Activated naive CD4-positive, alpha-beta T cell treated with Interleukin-2 at 50 U/mL for 16 hours (primary cell): Measurements from ENCODE around the gene STK4.

Experiments used
- DNase-seq: peaks from one replicate; pipeline ENCODE4 v3.0.0-alpha.2; 2020

STK4 gene

DNA sequence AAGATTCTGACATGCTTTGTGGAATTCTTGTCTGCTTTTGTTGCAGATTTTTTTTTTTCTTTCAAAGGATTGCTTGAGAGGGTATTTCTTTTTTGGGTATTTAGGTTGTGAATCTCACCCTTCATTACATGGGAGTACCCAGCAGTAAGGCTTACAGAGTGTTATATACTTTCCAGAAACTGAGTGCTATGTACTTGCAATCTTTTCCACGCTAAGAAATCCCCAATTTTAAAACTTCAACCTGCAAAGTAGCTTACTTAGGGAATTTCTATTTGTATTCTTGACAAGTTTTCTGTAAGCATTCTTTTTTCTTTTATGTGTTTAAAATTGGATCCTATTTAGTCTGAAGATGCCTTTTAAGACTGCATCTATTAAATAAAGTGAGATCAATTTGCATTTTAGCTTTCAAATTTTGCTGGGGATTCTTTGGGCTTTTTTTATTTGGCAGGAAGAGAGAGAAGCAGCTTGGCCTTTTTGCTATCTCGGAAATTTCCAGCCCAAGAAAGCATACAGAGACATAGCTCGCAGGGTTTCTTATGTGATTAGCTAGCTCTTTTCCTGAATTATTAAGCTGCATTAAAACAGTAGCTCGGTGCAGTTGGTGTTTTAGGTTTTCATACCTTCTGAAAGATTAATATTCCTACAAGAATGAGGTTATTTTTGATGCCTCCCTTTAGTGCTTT, 92.0 kb downstream of the STK4 start:
- no peak for DNase-seq

DNA sequence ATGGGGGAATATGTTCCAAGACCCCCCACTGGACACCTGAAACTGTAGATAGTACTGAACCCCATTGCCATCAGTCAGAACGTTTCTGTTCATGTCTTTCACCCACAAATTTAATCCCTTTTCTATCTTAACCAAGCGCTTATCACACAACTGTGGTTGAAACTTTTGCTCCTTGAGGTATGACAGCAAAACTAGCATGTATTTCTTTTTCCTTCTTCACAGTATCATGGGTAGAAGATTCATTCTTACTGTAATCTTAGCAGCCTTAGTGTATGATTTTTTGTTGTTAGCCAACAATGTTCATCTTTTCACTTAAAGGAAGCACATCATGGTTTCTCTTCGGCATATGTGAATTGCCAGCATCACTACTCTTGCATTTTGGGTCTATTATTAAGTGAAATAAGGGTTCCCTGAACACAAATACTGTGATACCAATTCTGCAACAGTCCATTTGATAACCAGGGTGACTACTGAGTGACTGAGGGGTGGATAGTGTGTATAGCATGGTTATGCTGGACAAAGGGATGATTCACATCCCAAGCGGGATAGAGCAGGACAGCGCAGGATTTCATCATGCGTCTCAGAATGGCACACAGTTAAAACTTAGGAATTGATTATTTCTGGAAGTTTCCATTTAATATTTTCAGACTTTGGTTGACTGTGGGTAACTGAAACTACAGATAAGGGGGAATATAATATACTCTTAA, 92.9 kb downstream of the STK4 start:
- no peak for DNase-seq

DNA sequence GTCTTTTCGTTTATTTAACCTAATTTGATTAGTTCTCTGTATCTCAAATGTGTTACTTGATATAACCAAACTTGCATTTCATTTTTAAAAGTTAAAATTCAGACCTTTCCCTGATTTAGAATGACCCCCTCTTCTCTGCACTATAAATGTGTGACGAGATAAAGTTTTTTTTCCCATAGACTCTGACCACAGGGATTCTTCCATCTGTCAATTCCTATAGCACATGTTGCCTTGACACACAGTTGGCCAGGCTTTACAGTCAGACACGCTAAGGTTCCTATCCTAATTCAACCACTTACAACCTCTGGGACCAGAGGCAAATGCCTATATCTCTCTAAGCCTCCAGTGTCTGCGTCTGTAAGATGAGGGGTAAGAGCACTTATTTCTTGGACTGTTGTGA, 94.0 kb downstream of the STK4 start:
- DNase-seq: no peak

DNA sequence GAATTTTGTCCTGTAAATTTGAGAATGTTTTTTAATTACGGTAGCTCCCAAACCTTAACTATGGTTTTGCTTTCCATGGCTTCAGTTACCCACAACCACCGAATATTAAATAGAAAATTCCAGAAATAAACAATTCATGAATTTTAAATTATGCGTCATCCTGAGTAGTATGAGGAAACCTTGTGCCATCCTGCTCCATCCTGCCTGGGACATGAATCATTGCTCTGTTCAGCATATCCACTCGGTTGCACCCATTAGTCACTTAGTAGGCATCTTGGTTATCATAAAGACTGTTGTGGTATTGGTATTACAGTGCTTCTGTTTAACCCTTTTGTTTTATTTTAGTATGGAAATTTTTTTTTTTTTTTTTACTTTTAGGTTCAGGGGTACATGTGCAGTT, 94.9 kb downstream of the STK4 start:
- DNase-seq: no peak

DNA sequence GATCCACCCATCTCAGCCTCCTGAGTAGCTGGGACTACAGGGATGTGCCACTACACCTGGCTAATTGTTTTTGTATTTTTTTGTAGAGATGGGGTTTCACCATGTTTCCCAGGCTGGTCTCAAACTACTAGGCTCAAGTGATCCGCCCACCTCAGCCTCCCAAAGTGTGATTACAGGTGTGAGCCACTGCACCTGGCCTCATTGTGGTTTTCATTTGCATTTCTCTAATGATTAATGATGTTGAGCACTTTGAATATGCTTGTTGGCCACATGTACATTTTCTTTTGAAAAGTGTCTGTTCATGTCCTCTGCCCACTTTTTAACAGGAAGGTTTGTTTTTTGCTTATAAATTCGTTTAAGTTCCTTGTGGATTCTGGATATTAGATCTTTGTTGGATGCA, 96.8 kb downstream of the STK4 start:
- peak; percentile 14 for DNase-seq

DNA sequence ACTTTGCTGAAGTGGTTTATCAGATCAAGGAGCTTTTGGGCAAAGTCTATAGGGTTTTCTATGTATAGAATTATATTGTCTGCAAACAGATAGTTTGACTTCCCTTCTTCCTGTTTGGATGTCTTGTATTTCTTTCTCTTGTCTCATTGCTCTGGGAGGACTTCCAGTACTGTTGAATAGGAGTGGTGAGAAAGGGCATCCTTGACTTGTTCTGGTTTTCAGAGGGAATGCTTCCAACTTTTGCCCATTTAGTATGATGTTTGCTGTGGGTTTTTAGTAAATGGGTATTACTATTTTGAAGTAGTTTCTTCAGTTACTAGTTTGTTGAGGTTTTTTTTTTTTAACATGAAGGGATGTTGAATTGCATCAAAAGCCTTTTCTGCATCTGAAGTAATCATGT, 98.5 kb downstream of the STK4 start:
- no peak for DNase-seq

DNA sequence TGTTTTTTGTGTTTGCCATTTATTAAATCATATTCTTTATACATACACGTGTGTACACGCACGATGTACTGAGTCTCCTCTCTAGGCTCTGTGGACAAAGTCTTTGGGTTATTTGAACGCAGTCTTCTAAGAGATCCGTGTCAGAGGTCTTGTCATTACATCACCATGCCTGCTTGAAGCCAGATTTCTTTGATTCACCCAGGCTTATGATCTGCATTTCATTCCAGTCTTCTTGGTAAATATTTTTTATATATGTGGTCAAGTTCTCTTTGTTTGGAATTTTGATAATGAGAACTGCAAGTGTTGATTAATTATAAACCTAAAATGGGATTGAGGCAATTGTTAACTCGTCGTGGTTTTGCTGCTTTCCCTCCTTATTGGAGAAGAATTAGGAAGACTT, 100.1 kb downstream of the STK4 start:
- DNase-seq: no peak

DNA sequence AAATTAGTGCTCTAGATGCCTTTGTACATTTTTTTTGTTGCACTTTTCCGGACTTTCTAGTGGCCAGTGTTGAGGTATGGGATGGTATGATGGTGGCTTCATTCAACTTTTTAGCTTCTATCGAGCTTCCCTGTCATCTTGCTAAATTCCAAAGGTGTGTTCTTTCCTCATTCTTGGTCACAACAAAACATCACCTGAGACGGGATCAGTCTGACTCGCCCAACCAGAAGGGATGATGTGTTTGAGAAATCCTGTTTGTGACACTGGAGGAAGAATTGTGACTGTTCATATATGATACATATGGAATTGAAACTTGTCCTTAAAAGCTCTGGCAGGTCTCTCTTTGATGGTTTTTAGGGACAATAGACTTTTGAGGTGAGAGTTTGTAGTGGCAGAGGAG, 100.8 kb downstream of the STK4 start:
- no peak for DNase-seq

DNA sequence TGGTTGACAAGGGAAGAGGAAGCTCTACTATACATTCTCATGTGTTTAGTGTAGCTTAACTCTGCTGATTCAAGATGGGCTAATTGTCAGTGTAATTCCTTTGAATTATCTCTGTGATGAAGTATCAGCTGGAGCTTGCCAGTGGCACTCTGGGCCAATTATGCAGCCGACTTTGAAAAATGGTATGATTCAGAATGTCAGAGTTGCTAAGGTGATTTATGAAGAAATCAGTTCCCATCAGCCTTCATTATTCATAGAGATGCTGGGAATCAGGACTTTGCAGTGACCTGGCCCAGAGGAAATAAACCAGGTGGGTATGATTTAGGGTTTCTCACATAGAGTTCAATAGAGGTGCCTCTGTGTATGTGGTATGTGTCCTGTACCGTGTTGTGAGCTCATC, 101.2 kb downstream of the STK4 start:
- DNase-seq: no peak

DNA sequence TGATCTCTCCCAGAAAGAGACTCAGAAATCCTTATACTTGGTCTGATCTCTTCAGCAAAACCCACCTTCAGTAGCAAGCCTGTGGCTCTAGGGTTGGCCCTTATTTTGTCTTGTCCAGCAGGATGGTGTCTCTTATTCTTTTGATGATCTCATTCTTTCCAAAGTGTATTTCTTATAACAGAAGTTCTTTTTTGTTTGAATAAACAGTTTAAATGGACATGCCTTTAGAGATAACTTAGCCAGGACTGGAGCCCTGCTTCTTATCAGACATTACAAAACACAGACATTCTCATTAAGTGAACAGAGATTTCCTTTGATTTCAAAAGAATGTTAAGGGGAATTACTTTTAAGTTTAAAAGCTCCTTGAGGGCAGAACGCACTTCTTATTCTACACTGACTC, 102.9 kb downstream of the STK4 start:
- no peak for DNase-seq

DNA sequence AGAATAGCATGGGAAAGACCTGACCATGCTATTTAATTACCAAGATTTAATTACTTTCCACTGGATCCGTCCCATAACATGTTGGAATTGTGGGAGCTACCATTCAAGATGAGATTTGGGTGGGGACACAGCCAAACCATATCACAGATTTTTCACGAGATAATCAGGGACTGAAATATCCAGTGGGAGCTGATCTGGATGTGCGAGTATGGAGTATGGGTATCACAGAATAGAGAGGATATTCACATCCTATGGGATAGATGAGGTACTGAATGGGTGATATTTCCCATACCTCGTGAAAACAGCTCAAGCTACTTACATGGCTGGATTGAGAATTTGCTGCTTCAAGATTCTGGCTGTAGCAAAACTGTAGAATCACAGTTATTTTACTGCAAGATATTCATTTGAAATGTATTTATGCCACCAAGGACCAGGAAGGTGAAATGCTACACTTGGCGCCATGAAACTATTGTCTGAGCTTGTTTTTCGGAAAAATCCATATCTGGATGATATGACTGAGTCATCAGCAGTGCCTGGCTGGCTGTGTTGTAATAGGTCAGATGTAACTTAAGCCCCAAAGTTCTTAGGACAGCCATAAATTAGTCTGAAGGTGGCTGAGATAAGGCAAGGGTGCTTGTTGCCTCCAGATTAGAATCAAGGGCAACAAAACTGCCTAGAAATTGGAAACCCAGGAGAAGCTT, 104.8 kb downstream of the STK4 start:
- DNase-seq: no peak

DNA sequence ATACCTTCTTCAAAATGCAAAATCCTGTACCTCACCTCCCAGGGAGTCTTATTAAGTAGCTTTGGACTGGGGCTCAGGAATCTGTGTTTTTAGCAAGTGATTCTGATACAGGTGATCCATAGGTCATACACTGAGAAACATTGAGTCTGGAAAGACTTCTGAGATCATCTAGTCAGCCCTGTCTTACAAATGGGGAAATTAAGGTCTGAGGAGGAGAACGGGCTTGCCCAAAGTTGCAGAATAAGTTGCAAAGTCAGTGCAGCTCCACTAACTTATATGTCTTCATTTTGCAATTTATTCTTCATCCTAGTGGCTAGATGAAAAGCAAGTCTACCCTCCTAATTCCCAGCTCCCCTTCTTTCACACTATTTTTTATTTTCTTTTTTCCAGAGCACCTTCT, 105.8 kb downstream of the STK4 start:
- DNase-seq: no peak

DNA sequence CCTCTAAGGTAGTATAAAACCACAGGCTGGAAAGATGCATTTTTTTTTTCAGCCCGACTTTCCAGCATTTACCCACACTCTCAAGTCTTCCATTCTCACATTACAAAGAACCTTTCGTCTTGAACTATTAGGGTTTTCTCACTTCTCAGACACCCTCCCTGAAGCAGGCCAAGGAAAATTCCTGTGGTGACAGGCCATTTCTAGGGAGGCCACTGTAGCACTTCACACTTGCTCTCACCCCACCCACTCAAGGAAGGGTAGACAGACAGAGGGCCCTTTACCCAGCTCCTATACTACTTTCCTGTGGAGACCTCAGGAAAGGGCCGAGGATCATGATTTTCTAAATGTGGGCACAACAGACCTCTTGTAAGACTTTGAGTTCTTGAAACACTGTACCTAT, 106.9 kb downstream of the STK4 start:
- DNase-seq: no peak

DNA sequence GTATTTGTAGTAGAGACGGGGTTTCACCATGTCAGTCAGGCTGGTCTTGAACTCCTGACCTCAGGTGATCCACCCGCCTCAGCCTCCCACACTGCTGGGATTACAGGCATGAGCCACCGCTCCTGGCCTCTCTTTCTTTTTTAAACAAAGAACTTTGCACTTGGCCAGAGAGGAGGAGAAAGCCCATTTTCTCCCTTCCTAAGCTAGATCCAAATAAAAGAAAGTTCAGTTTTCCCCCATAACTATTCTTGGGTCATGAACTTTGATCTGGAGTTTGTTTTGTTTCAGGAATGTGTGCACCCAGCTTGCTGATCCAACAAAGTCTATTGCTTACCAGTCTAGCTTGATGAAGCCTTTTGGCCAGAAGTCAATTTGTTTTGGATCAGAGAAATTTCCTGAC, 111.2 kb downstream of the STK4 start:
- no peak for DNase-seq

DNA sequence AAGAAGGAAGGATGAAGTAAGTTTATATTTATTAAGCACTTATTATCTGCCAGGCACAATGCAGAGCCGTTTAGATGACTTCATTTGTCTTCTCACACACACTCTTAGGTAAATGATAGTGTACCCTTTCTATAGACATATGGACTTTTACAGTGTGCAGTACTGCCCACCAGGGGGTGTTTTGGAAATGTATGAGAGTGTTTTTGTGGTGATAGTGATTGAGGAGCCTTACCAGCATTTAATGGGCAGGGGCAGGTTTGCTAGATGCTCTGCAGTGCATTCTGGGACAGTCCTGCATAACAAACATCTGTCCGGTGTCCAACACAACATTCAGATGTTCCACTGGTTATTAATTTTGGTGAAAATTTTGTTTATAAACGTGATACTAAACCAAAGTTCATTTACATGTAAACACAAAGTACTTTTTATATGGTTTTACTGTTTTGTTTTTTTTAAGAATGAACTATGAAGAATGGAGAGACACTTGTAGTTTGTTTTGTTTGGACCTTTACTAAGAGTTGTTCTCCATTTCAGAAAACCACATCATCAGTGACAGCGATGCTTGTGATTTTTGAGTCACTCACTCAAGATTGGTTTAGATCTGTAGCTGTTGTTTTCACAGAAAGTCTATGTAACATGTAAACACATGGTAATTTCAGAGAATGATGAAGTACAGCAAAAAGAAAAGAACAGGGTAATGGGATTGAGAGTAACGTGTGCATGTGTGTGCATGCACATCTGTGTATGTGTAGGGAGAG, 114.7 kb downstream of the STK4 start:
- no peak for DNase-seq

DNA sequence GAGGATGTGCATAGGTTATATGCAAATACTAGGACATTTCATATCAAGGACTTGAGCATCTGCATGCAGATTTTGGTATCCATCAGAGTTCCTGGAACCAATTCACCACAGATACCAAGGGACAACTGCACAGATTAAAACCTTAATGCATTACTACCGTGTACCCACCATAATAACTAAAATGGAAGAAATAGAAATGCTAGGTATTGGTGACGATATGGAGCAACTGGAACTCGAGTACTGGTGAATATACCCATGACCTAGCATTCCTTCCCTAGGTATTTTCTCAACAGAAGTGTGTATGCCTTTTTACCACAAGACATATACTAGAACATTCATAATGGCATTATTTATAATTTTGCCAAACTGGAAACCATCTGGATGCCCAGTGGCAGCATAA, 116.2 kb downstream of the STK4 start:
- no peak for DNase-seq

DNA sequence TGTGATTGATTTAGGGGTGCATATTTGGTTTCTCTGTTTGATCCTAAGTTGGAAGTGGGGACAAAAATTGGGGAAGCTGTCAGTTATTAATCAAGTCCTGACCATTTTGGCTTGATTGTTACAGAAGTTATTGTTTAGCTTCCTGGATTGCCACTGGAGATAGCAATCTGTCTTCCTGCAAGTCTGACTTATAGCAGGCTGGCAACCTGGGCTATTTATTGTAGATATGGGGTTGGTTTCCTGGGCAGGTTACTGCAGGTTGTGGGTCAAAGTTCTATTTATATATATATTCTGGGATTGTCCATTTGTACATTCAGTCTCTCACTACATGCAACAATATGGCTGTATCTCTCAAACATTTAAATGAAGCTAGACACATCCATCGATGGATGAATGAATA, 116.8 kb downstream of the STK4 start:
- DNase-seq: no peak

DNA sequence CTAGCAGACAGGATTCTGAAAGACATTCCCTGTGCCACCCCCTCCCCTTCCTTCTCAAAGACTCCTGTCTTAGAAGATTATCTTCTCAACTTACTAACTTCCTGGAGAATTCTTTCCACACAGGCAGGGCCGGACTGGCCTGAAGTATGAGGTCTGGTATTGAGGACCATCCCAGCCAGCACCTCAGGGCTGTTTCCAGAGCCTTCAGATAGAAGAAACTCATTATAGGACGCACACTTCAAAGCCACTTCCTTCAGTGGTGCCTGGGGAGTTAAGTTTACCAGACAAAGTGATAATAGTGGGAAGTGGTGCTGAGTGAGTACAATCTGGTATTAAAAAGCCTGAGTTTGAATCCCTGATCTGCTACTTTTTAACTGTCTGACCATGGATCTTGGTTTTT, 119.0 kb downstream of the STK4 start:
- no peak for DNase-seq

DNA sequence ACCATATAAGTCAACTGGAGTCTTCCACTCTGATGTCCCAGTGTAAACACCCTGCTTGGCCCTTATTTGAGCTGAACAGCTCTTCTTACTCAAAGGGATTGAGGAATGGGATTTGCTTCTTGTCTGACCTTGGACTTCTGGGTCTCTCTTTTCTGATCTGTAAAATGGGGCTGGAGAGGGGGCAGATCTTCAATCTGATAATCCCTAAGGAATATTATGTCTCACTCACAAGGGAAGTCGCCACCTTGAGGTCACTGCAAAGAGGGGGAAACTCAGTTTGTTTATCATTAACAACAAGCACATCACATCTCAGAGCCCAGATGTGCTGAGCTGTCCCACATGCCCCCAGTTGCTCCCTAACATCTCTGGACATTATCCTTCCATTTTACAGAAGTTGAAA, 119.6 kb downstream of the STK4 start:
- no peak for DNase-seq

DNA sequence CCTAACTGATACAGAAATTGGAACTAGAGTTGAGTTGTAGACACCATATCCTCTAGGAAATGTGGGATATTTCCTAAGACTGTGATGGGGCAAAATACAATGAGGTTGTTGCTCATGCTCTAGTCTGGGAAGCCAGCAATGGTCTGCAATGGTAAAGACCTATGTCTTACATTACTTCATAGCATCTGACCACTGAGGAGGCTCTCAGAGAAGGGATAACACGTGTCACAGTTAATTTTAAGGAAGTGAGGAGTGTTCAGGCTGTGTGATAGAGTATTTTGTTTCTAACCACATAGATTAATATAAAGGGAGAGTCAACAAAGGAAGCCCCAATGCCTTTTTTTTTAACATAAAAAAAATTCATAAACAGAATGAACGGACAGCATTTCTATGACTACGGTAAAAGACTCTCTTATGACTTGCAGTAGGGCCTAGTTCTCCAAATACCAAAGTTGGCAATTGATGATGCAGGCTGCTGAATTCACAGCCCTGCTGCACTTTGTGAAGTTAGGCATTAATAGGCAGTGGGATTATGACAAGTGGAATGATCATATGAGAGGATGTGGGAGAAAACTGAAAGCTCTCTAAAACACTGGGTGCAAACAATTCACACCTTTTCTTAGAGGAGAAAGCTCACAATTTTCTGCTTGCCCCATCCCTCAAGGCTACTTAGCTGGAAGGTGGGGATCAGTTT, 120.9 kb downstream of the STK4 start:
- DNase-seq: no peak

DNA sequence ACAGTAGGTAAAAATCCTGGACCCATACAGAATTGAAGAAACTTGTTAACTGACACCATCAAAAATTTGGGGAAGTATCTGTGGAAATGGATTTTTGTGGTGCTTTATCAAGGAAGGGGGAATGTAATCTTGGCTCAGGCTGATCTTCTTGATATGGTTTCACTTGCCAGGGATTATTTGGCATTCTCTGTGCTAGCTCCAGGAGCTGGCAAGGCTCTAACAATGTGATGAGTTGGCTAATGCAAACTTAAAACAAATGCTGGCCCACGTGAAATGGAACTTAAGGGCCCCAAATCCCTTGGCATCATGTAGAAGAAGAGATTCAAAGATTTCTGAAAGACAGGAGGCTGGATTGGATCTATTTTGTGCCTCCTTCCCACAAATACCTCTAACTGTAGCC, 121.5 kb downstream of the STK4 start:
- DNase-seq: no peak

DNA sequence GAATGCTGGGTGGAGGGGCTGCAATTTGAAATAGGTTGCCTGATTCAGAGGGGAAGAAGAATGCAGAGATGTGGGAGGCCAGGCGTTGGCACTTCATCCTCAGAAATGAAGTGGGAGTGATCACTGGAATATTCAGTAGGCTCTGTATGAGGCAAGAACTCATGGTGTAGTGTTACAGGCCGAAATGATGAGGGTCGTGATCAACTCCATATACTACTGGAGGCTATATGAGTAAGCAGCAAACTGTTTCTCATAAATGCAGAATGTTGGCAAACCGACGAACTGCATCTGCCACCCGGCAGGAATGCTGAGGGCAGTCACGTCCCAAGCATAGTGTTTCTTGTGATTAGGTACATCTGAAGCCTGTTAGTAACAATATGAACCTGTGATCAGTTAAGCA, 121.9 kb downstream of the STK4 start:
- DNase-seq: no peak

DNA sequence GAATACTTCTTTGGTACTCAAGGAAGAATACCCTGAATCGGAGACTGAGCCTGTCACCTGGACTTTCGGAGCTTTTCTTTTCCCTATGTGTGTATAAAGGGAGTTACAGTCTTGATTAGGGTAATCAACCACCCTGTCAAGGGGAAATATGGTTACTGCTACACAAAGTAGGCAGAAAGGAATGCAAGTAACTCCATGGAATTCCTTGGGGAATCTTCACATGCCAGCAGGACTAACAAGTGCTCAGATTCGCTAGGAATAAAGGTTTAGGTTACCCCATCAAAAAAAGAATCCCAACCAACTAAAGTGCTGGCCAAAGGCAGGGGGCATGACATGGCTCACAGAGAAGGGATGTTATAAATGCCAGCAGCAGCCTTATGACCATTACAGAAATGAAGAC, 124.2 kb downstream of the STK4 start:
- DNase-seq: no peak
